ENCODE results near the gene RAF1. TPM values are rescaled to one million over a fixed set of nuclear protein-coding genes. Genes with fewer than 3 reads are reported as not detected.

The RAF1 gene
- total and polyA plus RNA-seq, 2 of the 8 experiments (the other 6 are each of a cell fraction or from before 2014, with no cell fraction given), result 103 to 118 TPM

- Histone ChIP-seq H2AFZ (ENCODE audit: low read length) (no peak overlapping the region), H3K79me2 (ENCODE audit: control insufficient read depth in 1 of 2, insufficient read depth in 2 of 2, low read length in 2 of 2) (no peaks in the 10 kb centered on the region), H3K18ac (ENCODE audit: extremely low read depth, low read length) (no peak overlapping the region), H3K27ac (ENCODE audit: low read depth, low read length) (no peak overlapping the region), H2BK20ac (ENCODE audit: low read length) (no peak overlapping the region), H2AK5ac (ENCODE audit: low read depth, low read length) (no peak overlapping the region), H4K8ac (ENCODE audit: extremely low read depth, insufficient read depth, low read length) (no peak overlapping the region), H4K91ac (replicated peaks; ENCODE audit: insufficient read length, low read length) (no peak overlapping the region), H2BK12ac (ENCODE audit: low read depth, low read length) (no peak overlapping the region), H4K20me1 (replicated peaks in 1 of 2; ENCODE audit: control insufficient read depth in 1 of 2, insufficient read depth in 2 of 2, low read length in 2 of 2) (no peaks in the 10 kb centered on the region), H3K56ac (replicated peaks; ENCODE audit: insufficient read length, low read depth, low read length) (no peak overlapping the region), H3K27me3 (replicated peaks in 1 of 4; ENCODE audit: control insufficient read depth in 3 of 4, extremely low read depth in 1 of 4, insufficient read depth in 3 of 4, low read length in 3 of 4) (no peaks in the 10 kb centered on the region), H2BK15ac (ENCODE audit: low read length) (no peak overlapping the region), H3K4me3 (ENCODE audit: extremely low read depth in 1 of 4, insufficient read depth in 2 of 4, low read depth in 3 of 4, low read length in 4 of 4) (no peak overlapping the region), H3K14ac (ENCODE audit: insufficient read length) (no peak overlapping the region), H2BK120ac (replicated peaks; ENCODE audit: low read depth, low read length) (no peak overlapping the region), H2BK5ac (ENCODE audit: low read depth, low read length) (no peak overlapping the region), H3K23ac (ENCODE audit: insufficient read length) (no peak overlapping the region), H3K79me1 (ENCODE audit: low read depth, low read length) (no peaks in the 10 kb centered on the region), H3K4ac (replicated peaks; ENCODE audit: insufficient read length, low read depth, low read length) (no peak overlapping the region), H3K23me2 (ENCODE audit: low read depth, low read length) (no peaks in the 10 kb centered on the region), H3K36me3 (ENCODE audit: control insufficient read depth in 2 of 4, insufficient read depth in 4 of 4, low read length in 3 of 4) (no peaks in the 10 kb centered on the region), H4K5ac (ENCODE audit: insufficient read length, low read depth, low read length) (no peak overlapping the region), H3K4me2 (ENCODE audit: insufficient read depth in 1 of 2, low read depth in 2 of 2, low read length in 2 of 2) (no peak overlapping the region), H3K4me1 (replicated peaks in 1 of 4; ENCODE audit: control insufficient read depth in 3 of 4, insufficient read depth in 4 of 4, low read length in 3 of 4) (peaks cover 0 to 4% (median 0%) of the 10 kb centered on the region in 4 experiments; a peak in 2 of 7 replicates), H3K9ac (replicated peaks in 1 of 4; ENCODE audit: extremely low read depth in 1 of 4, low read depth in 3 of 4, low read length in 3 of 4) (no peak overlapping the region), H3K9me3 (ENCODE audit: insufficient read depth in 2 of 2, low read depth in 1 of 2, low read length in 1 of 2) (no peaks in the 10 kb centered on the region)
- FAIRE-seq (no peak), DNase-seq (ENCODE audit: low read depth in 1 of 2, low spot score in 2 of 2) (no peak)
- WGBS, 2 experiments (ENCODE audit: extremely low coverage in 1 of 2, insufficient coverage in 1 of 2, insufficient read length in 1 of 2, insufficient replicate concordance in 2 of 2, low coverage in 1 of 2, low lambda C conversion rate in 2 of 2, missing lambda C conversion rate in 1 of 2), result 80% methylated on average over 6 of the region's 6 CpGs; no CpG with 5 or more reads in 1 of the 2 experiments
- TF ChIP-seq RAD21 (IDR thresholded peaks at IDR 0.05 in 1 of 2, conservative IDR thresholded peaks at IDR 0.05 in 1 of 2; ENCODE audit: low read depth in 2 of 2, low read length in 2 of 2) (peak in 1 of 2 experiments; percentile 26; a peak in 2 of 4 replicates), TEAD4 (IDR thresholded peaks at IDR 0.05; ENCODE audit: low read depth, low read length) (no peak)
- TF ChIP-seq, protein P1, sequence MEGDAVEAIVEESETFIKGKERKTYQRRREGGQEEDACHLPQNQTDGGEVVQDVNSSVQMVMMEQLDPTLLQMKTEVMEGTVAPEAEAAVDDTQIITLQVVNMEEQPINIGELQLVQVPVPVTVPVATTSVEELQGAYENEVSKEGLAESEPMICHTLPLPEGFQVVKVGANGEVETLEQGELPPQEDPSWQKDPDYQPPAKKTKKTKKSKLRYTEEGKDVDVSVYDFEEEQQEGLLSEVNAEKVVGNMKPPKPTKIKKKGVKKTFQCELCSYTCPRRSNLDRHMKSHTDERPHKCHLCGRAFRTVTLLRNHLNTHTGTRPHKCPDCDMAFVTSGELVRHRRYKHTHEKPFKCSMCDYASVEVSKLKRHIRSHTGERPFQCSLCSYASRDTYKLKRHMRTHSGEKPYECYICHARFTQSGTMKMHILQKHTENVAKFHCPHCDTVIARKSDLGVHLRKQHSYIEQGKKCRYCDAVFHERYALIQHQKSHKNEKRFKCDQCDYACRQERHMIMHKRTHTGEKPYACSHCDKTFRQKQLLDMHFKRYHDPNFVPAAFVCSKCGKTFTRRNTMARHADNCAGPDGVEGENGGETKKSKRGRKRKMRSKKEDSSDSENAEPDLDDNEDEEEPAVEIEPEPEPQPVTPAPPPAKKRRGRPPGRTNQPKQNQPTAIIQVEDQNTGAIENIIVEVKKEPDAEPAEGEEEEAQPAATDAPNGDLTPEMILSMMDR (IDR thresholded peaks at IDR 0.05; ENCODE audit: control extremely low read depth in 1 of 3, insufficient read depth in 1 of 3, low read depth in 1 of 3, low read length in 3 of 3), result peak in 1 of 3 experiments; percentile 7; a peak in 1 of 4 replicates
- ChIA-PET POLR2A (ENCODE audit: partially characterized antibody) (interaction anchor here (1.0 kb wide), 1 partner anchor 14 kb away, joined by 3 read pairs; no protein-coding TSS in a partner anchor), CTCF (ENCODE audit: partially characterized antibody) (interaction anchor here (0.9 to 4.9 kb wide), 9 partner anchors 10 to 183 kb away, joined by 3 to 25 read pairs (median 6); no protein-coding TSS in a partner anchor)
These were observed 44.8 kb upstream of the RAF1 start for GRCh38 chr3:12708584-12709192.
